ENCODE measurements around the gene MYORG. TPM values are rescaled to one million over a fixed set of nuclear protein-coding genes. Genes with fewer than 3 reads are reported as not detected.

Gene MYORG
- total and polyA plus RNA-seq, 2 experiments from 2014 or later = 0.92 to 1.2 TPM

GRCh38 chr9:34383904-34384303 is 7.2 kb upstream of the MYORG start:
- no peaks in the 10 kb centered on the region for H3K4me1 ChIP-seq (ENCODE audit: low read depth)

DNA sequence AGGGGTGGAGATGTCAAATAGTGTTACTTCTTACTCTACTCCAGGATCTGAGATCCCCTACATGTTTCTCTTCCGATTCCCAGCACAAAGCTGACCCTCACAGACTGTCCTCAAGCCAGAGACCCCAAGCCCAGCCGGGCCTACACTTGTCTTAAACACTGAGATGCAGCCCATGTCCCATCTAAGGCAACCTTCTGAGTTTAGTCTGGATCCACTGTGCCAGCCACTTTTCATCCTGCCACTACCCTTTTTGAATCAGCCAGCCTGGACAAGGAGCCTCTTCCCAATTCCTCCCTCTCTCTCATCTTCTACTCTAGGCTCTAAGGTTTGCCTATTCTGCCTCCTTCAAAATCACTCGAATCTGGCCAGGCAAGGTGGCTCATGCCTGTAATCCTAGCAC is 6.2 kb upstream of the MYORG start:
- no peaks in the 10 kb centered on the region for H3K9me3 ChIP-seq (ENCODE audit: low read depth)
- no peak overlapping the region for H3K27ac ChIP-seq
- TF ChIP-seq, protein P1, sequence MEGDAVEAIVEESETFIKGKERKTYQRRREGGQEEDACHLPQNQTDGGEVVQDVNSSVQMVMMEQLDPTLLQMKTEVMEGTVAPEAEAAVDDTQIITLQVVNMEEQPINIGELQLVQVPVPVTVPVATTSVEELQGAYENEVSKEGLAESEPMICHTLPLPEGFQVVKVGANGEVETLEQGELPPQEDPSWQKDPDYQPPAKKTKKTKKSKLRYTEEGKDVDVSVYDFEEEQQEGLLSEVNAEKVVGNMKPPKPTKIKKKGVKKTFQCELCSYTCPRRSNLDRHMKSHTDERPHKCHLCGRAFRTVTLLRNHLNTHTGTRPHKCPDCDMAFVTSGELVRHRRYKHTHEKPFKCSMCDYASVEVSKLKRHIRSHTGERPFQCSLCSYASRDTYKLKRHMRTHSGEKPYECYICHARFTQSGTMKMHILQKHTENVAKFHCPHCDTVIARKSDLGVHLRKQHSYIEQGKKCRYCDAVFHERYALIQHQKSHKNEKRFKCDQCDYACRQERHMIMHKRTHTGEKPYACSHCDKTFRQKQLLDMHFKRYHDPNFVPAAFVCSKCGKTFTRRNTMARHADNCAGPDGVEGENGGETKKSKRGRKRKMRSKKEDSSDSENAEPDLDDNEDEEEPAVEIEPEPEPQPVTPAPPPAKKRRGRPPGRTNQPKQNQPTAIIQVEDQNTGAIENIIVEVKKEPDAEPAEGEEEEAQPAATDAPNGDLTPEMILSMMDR (IDR thresholded peaks at IDR 0.05; ENCODE audit: low read depth, low read length) = no peak
- DNase-seq (ENCODE audit: low read depth in 1 of 2, low spot score in 1 of 2) = no peak
- peaks cover 37% of the 10 kb centered on the region for H3K27me3 ChIP-seq
- no peaks in the 10 kb centered on the region for H3K4me1 ChIP-seq (ENCODE audit: low read depth)
- no peaks in the 10 kb centered on the region for H3K36me3 ChIP-seq
- no peak overlapping the region for H3K4me3 ChIP-seq

More at GRCh38 chr9:34383904-34384303, 7.2 kb upstream of the MYORG start:
- Histone ChIP-seq H3K4me3 (no peak overlapping the region), H3K9me3 (ENCODE audit: low read depth) (no peaks in the 10 kb centered on the region), H3K36me3 (no peaks in the 10 kb centered on the region), H3K27ac (no peak overlapping the region), H3K27me3 (peaks cover 37% of the 10 kb centered on the region)
- TF ChIP-seq, protein P1 (IDR thresholded peaks at IDR 0.05; ENCODE audit: low read depth, low read length) = no peak
- DNase-seq (ENCODE audit: low read depth in 1 of 2, low spot score in 1 of 2) = no peak

DNA sequence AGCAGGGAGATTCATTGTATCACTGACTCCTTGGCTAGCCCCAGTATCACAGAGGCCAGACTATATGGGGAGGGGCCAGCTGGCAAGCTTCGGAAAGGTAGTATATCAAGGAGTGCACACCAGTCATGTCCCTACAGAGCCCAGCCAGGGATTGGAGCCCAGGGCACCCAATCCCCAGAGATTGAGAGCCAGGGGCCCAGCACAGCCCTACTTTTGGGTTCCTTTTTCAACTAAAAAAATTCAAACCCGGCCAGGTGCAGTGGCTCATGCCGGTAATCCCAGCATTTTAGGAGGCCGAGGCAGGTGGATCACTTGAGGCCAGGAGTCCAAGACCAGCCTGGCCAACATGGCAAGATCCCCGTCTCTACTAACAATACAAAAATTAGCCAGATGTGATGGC is 5.4 kb upstream of the MYORG start:
- H3K9me3 ChIP-seq (ENCODE audit: low read depth) = no peaks in the 10 kb centered on the region
- H3K27me3 ChIP-seq = peaks cover 37% of the 10 kb centered on the region
- TF ChIP-seq, protein P1 (IDR thresholded peaks at IDR 0.05; ENCODE audit: low read depth, low read length) = no peak
- no peak for DNase-seq (ENCODE audit: low read depth in 1 of 2, low spot score in 1 of 2)
- H3K36me3 ChIP-seq = no peaks in the 10 kb centered on the region
- no peak overlapping the region for H3K4me3 ChIP-seq
- H3K4me1 ChIP-seq (ENCODE audit: low read depth) = no peaks in the 10 kb centered on the region
- H3K27ac ChIP-seq = no peak overlapping the region

DNA sequence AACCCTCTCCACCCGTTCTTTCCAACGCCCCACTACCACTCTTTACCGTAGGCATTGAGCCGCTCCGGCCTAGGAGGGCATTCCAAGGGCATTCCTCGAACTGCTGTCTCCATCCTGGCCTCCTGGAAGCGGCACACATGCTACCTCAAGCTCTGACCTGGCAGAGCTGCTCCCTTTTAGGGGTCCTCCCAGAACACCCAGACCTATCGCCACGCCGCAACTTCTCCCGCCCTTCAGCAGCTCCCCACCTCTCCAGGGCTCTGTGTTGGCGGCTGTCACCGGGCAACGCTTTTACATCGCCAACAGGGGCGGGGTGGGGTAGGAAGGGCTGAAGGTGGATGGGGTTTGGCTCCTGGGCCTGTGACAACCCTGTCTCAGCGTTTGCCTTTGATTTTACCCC is 4.6 kb upstream of the MYORG start:
- Histone ChIP-seq H3K4me3 (peak overlapping the region; percentile 30), H3K27ac (no peak overlapping the region), H3K4me1 (ENCODE audit: low read depth) (no peaks in the 10 kb centered on the region), H3K27me3 (peaks cover 37% of the 10 kb centered on the region), H3K9me3 (ENCODE audit: low read depth) (no peaks in the 10 kb centered on the region), H3K36me3 (no peaks in the 10 kb centered on the region)
- no peak for DNase-seq (ENCODE audit: low read depth in 1 of 2, low spot score in 1 of 2)
- TF ChIP-seq, protein P1 (IDR thresholded peaks at IDR 0.05; ENCODE audit: low read depth, low read length) = no peak

DNA sequence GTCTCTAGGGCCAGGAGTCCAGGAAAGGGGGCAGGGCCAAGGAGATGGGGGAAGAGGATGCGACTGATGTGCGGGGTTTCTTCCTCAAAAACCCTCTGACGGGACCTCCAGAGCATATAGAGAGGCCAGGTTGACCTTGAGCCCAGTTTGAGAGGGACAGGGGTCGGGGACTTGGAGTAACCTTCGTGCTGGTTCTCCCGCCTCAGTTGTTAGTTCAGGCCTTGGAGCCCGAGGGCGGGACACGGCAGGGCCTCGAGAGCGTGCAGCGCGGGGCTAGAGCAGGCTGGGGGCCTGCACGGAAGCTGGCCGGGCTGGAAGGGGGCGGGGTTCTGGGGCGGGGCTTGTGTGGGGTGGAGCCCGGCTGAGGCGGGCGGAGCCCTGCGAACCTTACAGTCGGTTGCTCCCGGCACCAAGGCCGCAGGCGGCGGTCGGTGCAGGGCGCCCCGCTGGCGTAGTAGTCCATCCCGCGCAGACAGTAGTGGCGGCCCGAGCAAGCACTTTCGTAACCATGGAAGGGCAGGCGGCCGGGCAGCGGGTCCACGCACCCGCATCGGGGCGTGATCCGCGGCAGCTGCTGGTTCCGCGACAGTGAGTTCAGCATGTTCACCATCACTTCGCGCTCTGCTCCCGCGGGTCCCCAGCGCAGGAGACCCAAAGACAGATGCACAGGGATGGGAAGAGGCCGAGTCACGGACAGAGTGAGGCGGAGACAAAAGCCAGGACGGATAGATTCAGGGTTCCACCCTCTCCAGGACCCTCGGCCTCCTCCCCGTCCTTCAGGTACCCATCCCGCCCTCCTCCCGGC is 4.0 kb upstream of the MYORG start:
- peak; percentile 83 to 86 for DNase-seq (ENCODE audit: low read depth in 1 of 2, low spot score in 1 of 2)
- Histone ChIP-seq H3K27ac (no peak overlapping the region), H3K4me1 (ENCODE audit: low read depth) (no peaks in the 10 kb centered on the region), H3K36me3 (no peaks in the 10 kb centered on the region), H3K4me3 (peak overlapping the region; percentile 30), H3K27me3 (peaks cover 37% of the 10 kb centered on the region), H3K9me3 (ENCODE audit: low read depth) (no peaks in the 10 kb centered on the region)
- TF ChIP-seq, protein P1 (IDR thresholded peaks at IDR 0.05; ENCODE audit: low read depth, low read length) = no peak
